IMR-90 (cell line): ENCODE results near the gene GRPEL2.

Experiments used
- CTCF ChIP-seq: conservative IDR thresholded peaks from 2 replicates; pipeline ENCODE4 v1.5.1; 2012; ENCODE audit warnings: mild to moderate bottlenecking, low read depth, low read length, improper control_type of control experiment
- ELK1 ChIP-seq: fragments of 150-350 bp; IDR thresholded peaks from 2 replicates; pipeline ENCODE4 v1.6.1; 2016; ENCODE audit warnings: low read depth, mild to moderate bottlenecking, low read length, moderate library complexity, borderline replicate concordance
- POLR2A ChIP-seq: IDR thresholded peaks from 2 replicates; pipeline ENCODE4 v1.6.1; 2012; ENCODE audit warnings: mild to moderate bottlenecking, low read depth, low read length
- RAD21 ChIP-seq: IDR thresholded peaks from 2 replicates; pipeline ENCODE4 v1.6.1; 2012; ENCODE audit warnings: low read length, improper control_type of control experiment
- RCOR1 ChIP-seq: IDR thresholded peaks from 2 replicates; pipeline ENCODE4 v1.6.1; 2012; ENCODE audit warnings: mild to moderate bottlenecking, low read length, improper control_type of control experiment; ENCODE audit not compliant: insufficient replicate concordance
- RFX5 ChIP-seq: IDR thresholded peaks from 2 replicates; pipeline ENCODE4 v1.8.0; 2012; ENCODE audit warnings: low read depth, mild to moderate bottlenecking, low read length, moderate library complexity
- USF2 ChIP-seq: fragments of 150-350 bp; IDR thresholded peaks from 2 replicates; pipeline ENCODE4 v1.6.1; 2017; ENCODE audit warnings: mild to moderate bottlenecking, antibody characterized with exemption, low read length, low read depth

GRCh38 chr5:149303210-149303609 is 42.1 kb upstream of the GRPEL2 start:
- TF ChIP-seq ELK1 (no peak), USF2 (no peak), RCOR1 (no peak), POLR2A (no peak), RFX5 (no peak), CTCF (no peak), RAD21 (no peak)
